ENCODE results near the gene GSE1. TPM values are rescaled to one million over a fixed set of nuclear protein-coding genes. Genes with fewer than 3 reads are reported as not detected.
A peak's percentile ranks its signal among the peaks of the same experiment; 100 is the strongest.

Gene GSE1
- total and polyA plus RNA-seq, 9 of the 15 experiments (the other 6 are each of a cell fraction or from before 2014, with no cell fraction given), result 12.2 to 244 (median 57.9) TPM

GRCh38 chr16:85662482-85662812 is 49.3 kb downstream of the GSE1 start:
- Histone ChIP-seq H2AFZ (ENCODE audit: low read depth, low read length) (no peak overlapping the region), H4K20me1 (replicated peaks; ENCODE audit: control insufficient read depth, insufficient read depth, low read length) (peaks cover 33% of the 10 kb centered on the region), H3K4me2 (ENCODE audit: insufficient read depth, low read length) (no peak overlapping the region), H3K36me3 (ENCODE audit: control insufficient read depth, insufficient read depth, low read length) (peaks cover 99% of the 10 kb centered on the region), H3K27me3 (ENCODE audit: control insufficient read depth in 2 of 2, insufficient read depth in 2 of 2, low read length in 2 of 2) (no peaks in the 10 kb centered on the region), H3K9me3 (replicated peaks; ENCODE audit: control insufficient read depth, insufficient read depth, low read depth, low read length) (no peaks in the 10 kb centered on the region), H3K4me1 (replicated peaks in 1 of 2; ENCODE audit: control insufficient read depth in 2 of 2, insufficient read depth in 2 of 2, low read length in 2 of 2) (peaks cover 0 to 17% of the 10 kb centered on the region in 2 experiments; a peak in 1 of 5 replicates), H3K4me3 (no peak overlapping the region), H3K79me2 (ENCODE audit: control insufficient read depth, insufficient read depth, low read length) (peaks cover 16% of the 10 kb centered on the region; the same call in 2 of the 3 replicates), H3K9me1 (ENCODE audit: control insufficient read depth, insufficient read depth, low read length) (no peaks in the 10 kb centered on the region), H3K9ac (ENCODE audit: insufficient read depth in 1 of 2, low read depth in 2 of 2, low read length in 2 of 2) (0 out of 4 replicates have a peak overlapping the region, but pooled peaks of 1 of the 2 experiments have one; percentile 37), H3K27ac (ENCODE audit: extremely low read depth, low read depth, low read length) (no peak overlapping the region)
- in situ Hi-C loops (cut with MboI), result no loop called here
- no peak for ATAC-seq
- TF ChIP-seq POLR2G (IDR thresholded peaks at IDR 0.05; ENCODE audit: low read depth, low read length) (peak; percentile 29; the same call in 1 of the 2 replicates), POLR2A (conservative IDR thresholded peaks at IDR 0.05) (0 out of 2 replicates have a peak, but pooled peaks have one; percentile 32)
- TF ChIP-seq, protein P1, sequence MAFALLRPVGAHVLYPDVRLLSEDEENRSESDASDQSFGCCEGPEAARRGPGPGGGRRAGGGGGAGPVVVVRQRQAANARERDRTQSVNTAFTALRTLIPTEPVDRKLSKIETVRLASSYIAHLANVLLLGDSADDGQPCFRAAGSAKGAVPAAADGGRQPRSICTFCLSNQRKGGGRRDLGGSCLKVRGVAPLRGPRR (CRISPR knock-in tag; IDR thresholded peaks at IDR 0.05), result no peak
- TF ChIP-seq, protein P2, sequence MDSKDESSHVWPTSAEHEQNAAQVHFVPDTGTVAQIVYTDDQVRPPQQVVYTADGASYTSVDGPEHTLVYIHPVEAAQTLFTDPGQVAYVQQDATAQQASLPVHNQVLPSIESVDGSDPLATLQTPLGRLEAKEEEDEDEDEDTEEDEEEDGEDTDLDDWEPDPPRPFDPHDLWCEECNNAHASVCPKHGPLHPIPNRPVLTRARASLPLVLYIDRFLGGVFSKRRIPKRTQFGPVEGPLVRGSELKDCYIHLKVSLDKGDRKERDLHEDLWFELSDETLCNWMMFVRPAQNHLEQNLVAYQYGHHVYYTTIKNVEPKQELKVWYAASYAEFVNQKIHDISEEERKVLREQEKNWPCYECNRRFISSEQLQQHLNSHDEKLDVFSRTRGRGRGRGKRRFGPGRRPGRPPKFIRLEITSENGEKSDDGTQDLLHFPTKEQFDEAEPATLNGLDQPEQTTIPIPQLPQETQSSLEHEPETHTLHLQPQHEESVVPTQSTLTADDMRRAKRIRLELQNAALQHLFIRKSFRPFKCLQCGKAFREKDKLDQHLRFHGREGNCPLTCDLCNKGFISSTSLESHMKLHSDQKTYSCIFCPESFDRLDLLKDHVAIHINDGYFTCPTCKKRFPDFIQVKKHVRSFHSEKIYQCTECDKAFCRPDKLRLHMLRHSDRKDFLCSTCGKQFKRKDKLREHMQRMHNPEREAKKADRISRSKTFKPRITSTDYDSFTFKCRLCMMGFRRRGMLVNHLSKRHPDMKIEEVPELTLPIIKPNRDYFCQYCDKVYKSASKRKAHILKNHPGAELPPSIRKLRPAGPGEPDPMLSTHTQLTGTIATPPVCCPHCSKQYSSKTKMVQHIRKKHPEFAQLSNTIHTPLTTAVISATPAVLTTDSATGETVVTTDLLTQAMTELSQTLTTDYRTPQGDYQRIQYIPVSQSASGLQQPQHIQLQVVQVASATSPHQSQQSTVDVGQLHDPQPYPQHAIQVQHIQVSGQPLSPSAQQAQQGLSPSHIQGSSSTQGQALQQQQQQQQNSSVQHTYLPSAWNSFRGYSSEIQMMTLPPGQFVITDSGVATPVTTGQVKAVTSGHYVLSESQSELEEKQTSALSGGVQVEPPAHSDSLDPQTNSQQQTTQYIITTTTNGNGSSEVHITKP (IDR thresholded peaks at IDR 0.05; ENCODE audit: partially characterized antibody), result no peak
- no peak for FAIRE-seq
- ChIA-PET CTCF (ENCODE audit: low intra/inter-chr PET ratio) (no interaction called here), POLR2A (interaction anchor here (0.6 to 1.1 kb wide), 4 partner anchors 27 to 92 kb away, joined by 3 to 4 read pairs (median 3); no protein-coding TSS in a partner anchor)
- no TSS peak for BruUV-seq (replicated peaks)
- intact Hi-C loops (cut with micrococcal nuclease), result no loop called here
- WGBS (ENCODE audit: insufficient coverage, low coverage, missing lambda C conversion rate), result 100% methylated on average over 3 of the region's 3 CpGs
- DNase-seq (ENCODE audit: extremely low read depth in 1 of 4, low spot score in 3 of 4), result no peak
